Prostate gland (tissue), 2 donors: Measurements from ENCODE around the gene INPP4B. TPM values are rescaled to one million over a fixed set of nuclear protein-coding genes. Genes with fewer than 3 reads are reported as not detected.

ENCODE experiments used
- DNase-seq: peaks from one replicate; pipeline ENCODE4 v3.0.0-alpha.2; 2019; ENCODE audit warnings: low spot score
- H3K27ac ChIP-seq, 2 donors: fragments of 200-600 bp; sonication (generic); 2 replicates each; pipeline ENCODE4 v1.5.1; 2017 to 2019
- H3K27me3 ChIP-seq: fragments of 200-600 bp; sonication (generic); replicated peaks from 2 replicates; pipeline ENCODE4 v1.5.1; 2019; ENCODE audit not compliant: insufficient read depth
- H3K36me3 ChIP-seq, 2 donors: fragments of 200-600 bp; sonication (generic); 1 replicate in 1 of 2; 2 replicates in 1 of 2; pipeline versions ENCODE4 v1.5.1 to v1.8.1; 2017 to 2019
- H3K4me1 ChIP-seq: fragments of 200-600 bp; sonication (generic); replicated peaks from 2 replicates; pipeline ENCODE4 v1.5.1; 2019
- H3K4me3 ChIP-seq, 2 donors: fragments of 200-600 bp; sonication (generic); 2 replicates each; pipeline ENCODE4 v1.5.1; 2017 to 2019
- H3K9me3 ChIP-seq: fragments of 200-600 bp; sonication (generic); 2 replicates; pipeline ENCODE4 v1.5.1; 2017
- POLR2A ChIP-seq: fragments of 450-650 bp; IDR thresholded peaks from one replicate; pipeline ENCODE4 v1.6.1; 2016; ENCODE audit warnings: antibody characterized with exemption, mild to moderate bottlenecking
- POLR2AphosphoS5 ChIP-seq: sonication (generic); formaldehyde crosslinking; IDR thresholded peaks from one replicate; pipeline ENCODE4 v1.6.1; 2017; ENCODE audit warnings: antibody characterized with exemption
- WGBS: methylation state at CpG from one replicate; pipeline ENCODE4 v1.1.5; 2018; 5-methylcytosine and 5-hydroxymethylcytosine counted together
- intact Hi-C: fragments of 100-400 bp; cut with DNase I; formaldehyde crosslinking; loops from one replicate; pipeline ENCODE4 v1.14.2; 2022
- total RNA-seq, 2 donors: library from RNA; depleted of rRNA; stranded (reverse); fragments of >200 nt; gene quantifications; one replicate each; pipeline ENCODE4 v1.1.0, GENCODE V29; 2016
- TF ChIP-seq, protein P1 (sequence below), 4 experiments: fragments of 200-600 bp in 2 of 4; fragments of 450-650 bp in 2 of 4; sonication (generic) in 2 of 4; IDR thresholded peaks; 1 replicate in 3 of 4; 2 replicates in 1 of 4; pipeline ENCODE4 v1.5.1; 2016 to 2019; ENCODE audit warnings: antibody characterized with exemption in 4 of 4, mild to moderate bottlenecking in 2 of 4, moderate library complexity in 2 of 4

Gene INPP4B
- total RNA-seq, 2 donors from 2014 or later, result 22.3 to 49.7 TPM

DNA sequence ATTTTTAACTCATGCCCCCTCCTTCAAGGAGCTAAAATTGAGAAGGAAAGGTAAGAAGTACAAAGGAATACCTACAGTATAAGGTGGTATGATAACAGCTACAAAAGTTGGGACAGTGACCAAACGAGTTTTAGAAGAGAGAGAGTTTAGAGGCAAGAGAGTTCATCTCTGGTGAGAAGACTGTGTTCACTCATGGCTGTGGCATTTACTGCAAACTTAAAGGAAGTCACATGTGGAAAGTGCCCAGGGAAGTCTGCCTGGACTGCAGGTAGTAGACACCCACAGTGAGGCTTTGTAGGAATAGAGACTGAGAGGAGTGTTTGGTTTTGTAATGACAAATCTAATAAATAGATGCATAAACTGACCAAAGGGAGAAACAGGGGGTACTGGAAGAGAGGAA, 716.2 kb downstream of the INPP4B start:
- WGBS, result 82% methylated on average over 1 of the region's 1 CpG
- TF ChIP-seq, protein P1, sequence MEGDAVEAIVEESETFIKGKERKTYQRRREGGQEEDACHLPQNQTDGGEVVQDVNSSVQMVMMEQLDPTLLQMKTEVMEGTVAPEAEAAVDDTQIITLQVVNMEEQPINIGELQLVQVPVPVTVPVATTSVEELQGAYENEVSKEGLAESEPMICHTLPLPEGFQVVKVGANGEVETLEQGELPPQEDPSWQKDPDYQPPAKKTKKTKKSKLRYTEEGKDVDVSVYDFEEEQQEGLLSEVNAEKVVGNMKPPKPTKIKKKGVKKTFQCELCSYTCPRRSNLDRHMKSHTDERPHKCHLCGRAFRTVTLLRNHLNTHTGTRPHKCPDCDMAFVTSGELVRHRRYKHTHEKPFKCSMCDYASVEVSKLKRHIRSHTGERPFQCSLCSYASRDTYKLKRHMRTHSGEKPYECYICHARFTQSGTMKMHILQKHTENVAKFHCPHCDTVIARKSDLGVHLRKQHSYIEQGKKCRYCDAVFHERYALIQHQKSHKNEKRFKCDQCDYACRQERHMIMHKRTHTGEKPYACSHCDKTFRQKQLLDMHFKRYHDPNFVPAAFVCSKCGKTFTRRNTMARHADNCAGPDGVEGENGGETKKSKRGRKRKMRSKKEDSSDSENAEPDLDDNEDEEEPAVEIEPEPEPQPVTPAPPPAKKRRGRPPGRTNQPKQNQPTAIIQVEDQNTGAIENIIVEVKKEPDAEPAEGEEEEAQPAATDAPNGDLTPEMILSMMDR (IDR thresholded peaks at IDR 0.05), result no peak
- TF ChIP-seq POLR2AphosphoS5, result no peak
- TF ChIP-seq POLR2A, result no peak
- no peaks in the 10 kb centered on the region for H3K4me1 ChIP-seq
- intact Hi-C loops, result loop anchor here (5.0 to 10.0 kb wide), 4 partner anchors 225 to 955 kb away; partner anchors contain the start of gene INPP4B
- no peak overlapping the region for H3K4me3 ChIP-seq
- H3K36me3 ChIP-seq, result no peaks in the 10 kb centered on the region
- no peak for DNase-seq
- H3K27ac ChIP-seq, result peak overlapping the region; percentile 20 to 65
- H3K27me3 ChIP-seq, result no peaks in the 10 kb centered on the region
- H3K9me3 ChIP-seq, result no peaks in the 10 kb centered on the region

DNA sequence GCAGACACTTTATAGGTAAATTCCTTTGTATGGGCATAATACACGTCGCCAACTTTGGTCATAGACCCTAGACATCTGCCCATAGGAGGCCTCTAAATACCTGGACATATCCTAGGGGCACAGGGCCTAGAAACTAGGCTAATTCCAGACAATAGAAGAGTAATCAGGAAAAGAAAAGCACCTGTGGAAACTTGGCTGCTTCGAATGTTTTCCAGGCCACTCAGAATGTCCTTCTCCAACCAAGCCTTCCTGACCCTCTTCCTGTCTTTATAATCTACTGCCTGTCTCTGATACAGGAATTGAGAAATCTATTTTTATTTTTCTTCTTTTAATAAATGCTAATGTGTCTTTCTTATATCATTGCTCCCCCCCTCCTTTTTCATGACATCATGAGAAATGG, 716.6 kb downstream of the INPP4B start:
- H3K9me3 ChIP-seq, result no peaks in the 10 kb centered on the region
- no peak for DNase-seq
- 85% methylated on average over 3 of the region's 3 CpGs for WGBS
- H3K4me1 ChIP-seq, result no peaks in the 10 kb centered on the region
- H3K27me3 ChIP-seq, result no peaks in the 10 kb centered on the region
- intact Hi-C loops, result loop anchor here (5.0 to 10.0 kb wide), 4 partner anchors 225 to 955 kb away; partner anchors contain the start of gene INPP4B
- TF ChIP-seq POLR2A (no peak), POLR2AphosphoS5 (no peak)
- TF ChIP-seq, protein P1 (IDR thresholded peaks at IDR 0.05), result no peak
- no peak overlapping the region for H3K4me3 ChIP-seq
- H3K27ac ChIP-seq, result peak overlapping the region in 1 of 2 donors; percentile 65
- no peaks in the 10 kb centered on the region for H3K36me3 ChIP-seq

DNA sequence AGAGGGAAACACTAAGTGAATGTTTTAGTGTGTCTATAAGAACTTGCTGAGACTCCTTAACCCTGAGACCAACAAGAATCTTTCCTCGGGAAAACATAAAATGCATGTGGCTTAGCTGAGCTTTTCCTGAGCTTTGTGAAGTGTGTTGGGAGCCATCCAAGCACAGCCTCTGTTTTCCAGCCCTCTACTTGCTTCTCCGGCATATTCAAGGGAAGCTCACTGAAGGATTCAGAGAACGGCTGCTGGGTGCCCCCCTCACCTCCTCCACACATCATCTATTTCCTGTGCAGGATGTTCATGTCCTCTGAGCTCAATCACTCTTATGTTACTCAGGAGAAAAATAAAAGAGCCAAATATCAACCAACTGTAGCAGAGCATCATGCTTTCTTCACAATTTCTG, 717.6 kb downstream of the INPP4B start:
- intact Hi-C loops, result loop anchor here (5.0 to 10.0 kb wide), 4 partner anchors 226 to 956 kb away; partner anchors contain the start of gene INPP4B
- no peak overlapping the region for H3K4me3 ChIP-seq
- no peak overlapping the region for H3K27ac ChIP-seq
- WGBS, result 59% methylated on average over 3 of the region's 3 CpGs
- no peaks in the 10 kb centered on the region for H3K27me3 ChIP-seq
- no peaks in the 10 kb centered on the region for H3K36me3 ChIP-seq
- TF ChIP-seq POLR2A (no peak), POLR2AphosphoS5 (no peak)
- TF ChIP-seq, protein P1 (IDR thresholded peaks at IDR 0.05), result no peak
- DNase-seq, result no peak
- H3K4me1 ChIP-seq, result no peaks in the 10 kb centered on the region
- no peaks in the 10 kb centered on the region for H3K9me3 ChIP-seq

DNA sequence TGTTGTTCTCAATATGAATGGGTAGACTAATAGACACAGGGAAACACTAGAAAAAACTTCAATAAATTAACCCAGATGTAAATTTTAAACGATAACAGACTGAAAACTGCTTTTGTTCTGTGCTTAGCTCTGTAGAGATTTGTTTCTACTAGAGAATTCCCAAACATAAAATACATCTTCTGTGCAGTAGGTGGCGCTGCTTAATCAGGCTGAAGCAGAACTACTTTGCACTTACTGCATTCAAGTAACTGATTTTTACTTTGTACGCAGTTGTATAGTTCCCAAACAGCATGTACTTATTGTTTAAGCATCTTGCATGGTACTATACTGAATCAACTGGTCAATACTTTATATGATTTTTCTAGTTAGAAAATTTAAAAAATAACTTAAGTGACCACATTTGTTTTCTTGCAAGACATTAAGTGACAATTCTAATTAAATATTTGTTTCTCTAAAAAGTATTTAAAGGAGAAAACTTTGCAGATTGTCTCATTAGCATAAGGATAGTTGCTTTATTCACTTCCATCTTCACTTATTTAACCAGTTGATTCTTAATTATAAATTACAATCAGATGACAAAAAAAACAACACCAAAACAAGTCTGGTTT, 719.1 kb downstream of the INPP4B start:
- no peak overlapping the region for H3K27ac ChIP-seq
- peak; percentile 64 for DNase-seq
- WGBS, result 14% methylated on average over 3 of the region's 3 CpGs
- no peaks in the 10 kb centered on the region for H3K36me3 ChIP-seq
- H3K4me1 ChIP-seq, result no peaks in the 10 kb centered on the region
- H3K27me3 ChIP-seq, result no peaks in the 10 kb centered on the region
- H3K4me3 ChIP-seq, result no peak overlapping the region
- intact Hi-C loops, result loop anchor here (5.0 to 10.0 kb wide), 4 partner anchors 228 to 958 kb away; partner anchors contain the start of gene INPP4B
- TF ChIP-seq POLR2AphosphoS5 (peak; percentile 31), POLR2A (no peak)
- TF ChIP-seq, protein P1 (IDR thresholded peaks at IDR 0.05), result peak; percentile 45 to 85 (median 78)
- H3K9me3 ChIP-seq, result no peaks in the 10 kb centered on the region

DNA sequence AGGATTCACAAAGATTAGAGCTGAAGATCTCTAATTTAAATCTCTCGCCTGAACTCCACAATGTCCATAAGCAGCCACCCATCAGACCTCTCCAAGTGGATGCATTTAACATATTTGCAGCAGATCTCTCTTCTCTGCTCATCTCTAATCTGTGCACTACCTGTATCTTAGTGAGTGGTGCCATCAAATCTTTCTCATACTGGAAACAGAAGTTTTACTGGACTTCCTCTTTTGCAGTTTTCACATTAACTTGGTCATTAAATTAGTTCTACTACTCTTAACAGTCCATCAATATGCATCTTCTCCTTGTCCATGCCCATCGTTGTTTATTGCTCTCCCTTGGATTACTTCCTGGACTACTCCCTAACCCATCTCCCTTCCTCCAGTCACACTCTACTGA, 721.2 kb downstream of the INPP4B start:
- H3K4me3 ChIP-seq, result no peak overlapping the region
- no peak for TF ChIP-seq POLR2AphosphoS5
- DNase-seq, result no peak
- no peaks in the 10 kb centered on the region for H3K27me3 ChIP-seq
- intact Hi-C loops, result loop anchor here (5.0 to 10.0 kb wide), 4 partner anchors 230 to 960 kb away; partner anchors contain the start of gene INPP4B
- H3K27ac ChIP-seq, result no peak overlapping the region
- H3K4me1 ChIP-seq, result no peaks in the 10 kb centered on the region
- 53% methylated on average over 2 of the region's 2 CpGs for WGBS
- no peaks in the 10 kb centered on the region for H3K9me3 ChIP-seq
- H3K36me3 ChIP-seq, result no peaks in the 10 kb centered on the region
